ENCODE data around the gene VASP.
A peak's percentile ranks its signal among the peaks of the same experiment; 100 is the strongest.

The VASP gene

DNA sequence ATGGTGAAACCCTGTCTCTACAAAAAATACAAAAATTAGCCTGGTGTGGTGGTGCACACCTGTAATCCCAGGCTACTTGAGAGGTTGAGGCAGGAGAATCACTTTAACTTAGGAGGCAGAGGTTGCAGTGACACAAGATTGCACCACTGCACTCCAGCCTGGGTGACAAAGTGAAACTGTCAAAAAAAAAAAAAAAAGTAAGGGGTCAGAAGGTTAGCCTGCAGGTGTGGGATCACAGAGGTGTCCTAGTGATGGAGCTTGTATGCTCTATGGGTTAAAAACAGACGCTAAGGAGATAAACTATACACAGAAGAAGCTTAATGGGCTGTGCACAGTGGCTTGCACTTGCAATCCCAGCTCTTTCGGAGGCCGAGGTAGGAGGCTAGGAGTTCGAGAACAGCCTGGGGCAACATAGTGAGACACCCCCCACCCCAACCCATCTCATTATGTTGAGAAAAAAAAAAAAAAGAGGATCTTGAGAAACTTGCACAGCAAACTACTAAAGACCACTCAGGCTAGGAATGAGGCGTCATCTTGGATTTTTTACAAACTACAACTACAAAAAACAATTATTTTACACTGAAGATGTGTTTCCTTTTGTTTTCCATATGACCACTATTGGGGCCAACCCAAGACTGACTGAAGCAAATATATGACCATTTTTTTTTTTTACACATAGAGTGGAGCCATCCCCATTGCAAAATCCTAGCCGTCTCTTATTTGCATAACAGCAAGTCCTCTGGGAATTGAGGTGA lies 31.6 kb upstream of the VASP start:
- POLR2A ChIA-PET: interaction anchor here (0.6 to 1.3 kb wide), 2 partner anchors 7 to 36 kb away, joined by 3 to 4 read pairs; partner anchors contain the start of gene FOSB
- CTCF ChIA-PET: interaction anchor here (1.0 to 19.3 kb wide), 5 partner anchors 8 to 73 kb away, joined by 3 to 773 read pairs (median 49); partner anchors contain the start of genes ERCC1 and FOSB
- no peak for DNase-seq (ENCODE audit: low read depth, low spot score)
- H3K4me3 ChIP-seq (ENCODE audit: low read depth, low read length): no peak overlapping the region
- TF ChIP-seq, protein P1, sequence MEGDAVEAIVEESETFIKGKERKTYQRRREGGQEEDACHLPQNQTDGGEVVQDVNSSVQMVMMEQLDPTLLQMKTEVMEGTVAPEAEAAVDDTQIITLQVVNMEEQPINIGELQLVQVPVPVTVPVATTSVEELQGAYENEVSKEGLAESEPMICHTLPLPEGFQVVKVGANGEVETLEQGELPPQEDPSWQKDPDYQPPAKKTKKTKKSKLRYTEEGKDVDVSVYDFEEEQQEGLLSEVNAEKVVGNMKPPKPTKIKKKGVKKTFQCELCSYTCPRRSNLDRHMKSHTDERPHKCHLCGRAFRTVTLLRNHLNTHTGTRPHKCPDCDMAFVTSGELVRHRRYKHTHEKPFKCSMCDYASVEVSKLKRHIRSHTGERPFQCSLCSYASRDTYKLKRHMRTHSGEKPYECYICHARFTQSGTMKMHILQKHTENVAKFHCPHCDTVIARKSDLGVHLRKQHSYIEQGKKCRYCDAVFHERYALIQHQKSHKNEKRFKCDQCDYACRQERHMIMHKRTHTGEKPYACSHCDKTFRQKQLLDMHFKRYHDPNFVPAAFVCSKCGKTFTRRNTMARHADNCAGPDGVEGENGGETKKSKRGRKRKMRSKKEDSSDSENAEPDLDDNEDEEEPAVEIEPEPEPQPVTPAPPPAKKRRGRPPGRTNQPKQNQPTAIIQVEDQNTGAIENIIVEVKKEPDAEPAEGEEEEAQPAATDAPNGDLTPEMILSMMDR (IDR thresholded peaks at IDR 0.05; ENCODE audit: insufficient read depth, low read length, missing control alignments): no peak

GRCh38 chr19:45476304-45476703 lies 31.0 kb upstream of the VASP start:
- ChIA-PET CTCF (interaction anchor here (0.9 to 19.3 kb wide), 8 partner anchors 7 to 74 kb away, joined by 3 to 773 read pairs (median 47); partner anchors contain the start of genes ERCC1, FOSB, PPM1N and RTN2), POLR2A (interaction anchor here (0.6 to 1.3 kb wide), 2 partner anchors 8 to 37 kb away, joined by 3 to 4 read pairs; partner anchors contain the start of gene FOSB)
- no peak for DNase-seq (ENCODE audit: low read depth, low spot score)
- TF ChIP-seq, protein P1 (IDR thresholded peaks at IDR 0.05; ENCODE audit: insufficient read depth, low read length, missing control alignments): no peak
- no peak overlapping the region for H3K4me3 ChIP-seq (ENCODE audit: low read depth, low read length)

DNA sequence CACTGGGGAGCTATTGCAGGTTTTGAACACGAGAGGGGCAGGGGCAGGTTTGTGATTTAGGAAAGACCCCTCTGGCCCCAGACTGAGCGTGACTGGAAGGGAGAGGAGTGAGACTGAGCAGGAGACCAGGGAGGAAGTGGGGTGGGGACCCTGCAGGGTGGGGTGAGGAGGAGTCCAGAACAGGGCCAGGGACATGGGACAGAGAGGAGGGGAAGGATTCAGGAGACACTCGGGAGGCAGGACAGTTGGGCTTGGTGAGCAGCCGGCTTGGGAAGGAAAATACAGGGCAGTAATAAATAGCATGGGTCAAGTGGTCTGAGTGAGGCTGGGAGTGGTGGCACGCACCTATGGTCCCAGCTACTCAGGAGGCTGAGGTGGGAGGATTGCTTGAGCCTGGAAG lies 30.1 kb upstream of the VASP start:
- DNase-seq (ENCODE audit: low read depth, low spot score): no peak
- ChIA-PET CTCF (interaction anchor here (0.6 to 19.3 kb wide), 8 partner anchors 8 to 75 kb away, joined by 3 to 773 read pairs (median 47); partner anchors contain the start of genes ERCC1, FOSB, PPM1N and RTN2), POLR2A (interaction anchor here (1.3 kb wide), 1 partner anchor 9 kb away, joined by 3 read pairs; the partner anchor contains the start of gene FOSB)
- no peak overlapping the region for H3K4me3 ChIP-seq (ENCODE audit: low read depth, low read length)
- TF ChIP-seq, protein P1 (IDR thresholded peaks at IDR 0.05; ENCODE audit: insufficient read depth, low read length, missing control alignments): no peak

- POLR2A ChIA-PET: interaction anchor here (0.7 to 1.5 kb wide), 8 partner anchors 8 to 300 kb away, joined by 3 to 26 read pairs (median 6); partner anchors contain the start of genes BLOC1S3, ERCC1, FOSB and TRAPPC6A
- CTCF ChIA-PET: interaction anchor here (0.8 to 19.3 kb wide), 25 partner anchors 9 to 225 kb away, joined by 3 to 773 read pairs (median 10); partner anchors contain the start of genes EML2, ERCC1, FOSB and PPM1N
These were observed 29.4 kb upstream of the VASP start for GRCh38 chr19:45477713-45478453.

DNA sequence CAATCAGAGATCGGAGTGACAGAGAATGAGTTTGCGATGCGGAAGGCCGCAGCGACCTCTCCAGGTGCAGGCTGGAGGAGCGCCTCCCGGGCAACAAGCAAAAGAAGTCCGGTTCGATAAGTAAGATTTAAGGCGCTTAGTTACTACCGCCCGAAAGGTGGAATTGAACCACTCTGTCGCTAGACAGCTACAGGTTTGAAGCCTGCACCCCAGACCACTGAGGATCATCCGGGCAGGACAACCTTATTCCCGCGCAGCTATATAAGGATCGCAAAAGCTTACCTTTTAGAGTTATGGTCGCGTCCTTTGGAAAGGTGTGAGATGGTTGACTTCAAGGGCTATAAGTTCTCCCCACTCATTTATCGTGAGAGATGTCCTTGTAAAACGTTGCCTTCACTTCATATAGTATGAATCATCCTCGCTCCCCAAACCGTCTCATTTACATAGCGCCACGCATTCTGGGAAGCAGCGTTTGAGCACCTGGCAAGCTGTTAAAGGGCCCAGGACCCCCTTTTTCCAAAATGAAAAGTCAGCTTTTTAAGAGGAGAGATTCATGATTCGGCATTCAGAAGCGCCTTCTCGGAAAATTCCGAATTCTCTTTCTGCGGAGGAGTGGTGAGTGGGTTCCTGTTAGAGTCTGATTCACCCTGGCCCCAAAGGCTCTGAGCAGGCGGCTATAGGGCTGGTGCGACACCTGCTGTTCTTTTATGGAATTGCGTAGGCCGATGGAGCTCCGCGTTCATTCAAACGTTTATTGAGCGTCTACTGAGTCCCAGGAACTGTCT lies 28.6 kb upstream of the VASP start:
- peak overlapping the region; percentile 63 for H3K4me3 ChIP-seq (ENCODE audit: low read depth, low read length)
- POLR2A ChIA-PET: interaction anchor here (0.5 to 1.5 kb wide), 13 partner anchors 7 to 300 kb away, joined by 3 to 26 read pairs (median 4); partner anchors contain the start of genes BLOC1S3, ERCC1, FOSB and TRAPPC6A
- TF ChIP-seq, protein P1 (IDR thresholded peaks at IDR 0.05; ENCODE audit: insufficient read depth, low read length, missing control alignments): peak; percentile 87
- CTCF ChIA-PET: interaction anchor here (0.6 to 19.3 kb wide), 35 partner anchors 10 to 296 kb away, joined by 3 to 773 read pairs (median 4); partner anchors contain the start of genes EML2, ERCC1, ERCC2 and FOSB
- no peak for DNase-seq (ENCODE audit: low read depth, low spot score)

More at GRCh38 chr19:45477713-45478453, 29.4 kb upstream of the VASP start:
- DNase-seq (ENCODE audit: low read depth, low spot score): no peak
- TF ChIP-seq, protein P1 (IDR thresholded peaks at IDR 0.05; ENCODE audit: insufficient read depth, low read length, missing control alignments): no peak
- peak overlapping the region; percentile 63 for H3K4me3 ChIP-seq (ENCODE audit: low read depth, low read length)

Measured in AG04449 (cell line).